Subcutaneous adipose tissue (tissue), 4 donors: ENCODE data around the gene RAD51AP1. TPM values are rescaled to one million over a fixed set of nuclear protein-coding genes. Genes with fewer than 3 reads are reported as not detected.

Experiments
- total RNA-seq, 4 donors: library from RNA; depleted of rRNA; stranded (reverse); fragments of >200 nt; gene quantifications; one replicate each; pipeline ENCODE4 v1.1.0, GENCODE V29; 2016
- TF ChIP-seq, protein P1 (sequence below): fragments of 450-650 bp; IDR thresholded peaks from one replicate; pipeline ENCODE4 v1.5.1; 2016; ENCODE audit warnings: low read depth, mild to moderate bottlenecking, control low read depth, antibody characterized with exemption, moderate library complexity

Gene RAD51AP1
- total RNA-seq, 4 donors from 2014 or later: 0.75 to 7.8 (median 1.5) TPM

DNA sequence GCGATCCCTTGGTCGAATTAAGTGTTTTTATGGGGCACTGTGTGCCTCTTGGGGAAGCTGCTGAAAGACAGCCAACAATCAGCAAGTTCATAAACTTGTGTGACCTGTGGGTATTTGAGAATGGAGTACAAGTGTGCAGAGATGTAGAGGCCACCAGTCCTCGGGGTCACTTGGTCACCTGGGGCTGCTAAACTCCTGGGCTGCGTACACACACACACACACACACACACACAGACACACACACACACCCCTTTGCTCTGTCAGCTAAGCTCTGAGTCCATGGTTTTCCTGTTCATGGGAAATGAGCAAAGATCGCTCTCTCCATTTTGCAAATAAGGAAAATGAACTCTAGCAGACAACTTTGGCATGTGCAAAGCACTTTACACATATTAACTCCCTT is 47.8 kb downstream of the RAD51AP1 start:
- TF ChIP-seq, protein P1, sequence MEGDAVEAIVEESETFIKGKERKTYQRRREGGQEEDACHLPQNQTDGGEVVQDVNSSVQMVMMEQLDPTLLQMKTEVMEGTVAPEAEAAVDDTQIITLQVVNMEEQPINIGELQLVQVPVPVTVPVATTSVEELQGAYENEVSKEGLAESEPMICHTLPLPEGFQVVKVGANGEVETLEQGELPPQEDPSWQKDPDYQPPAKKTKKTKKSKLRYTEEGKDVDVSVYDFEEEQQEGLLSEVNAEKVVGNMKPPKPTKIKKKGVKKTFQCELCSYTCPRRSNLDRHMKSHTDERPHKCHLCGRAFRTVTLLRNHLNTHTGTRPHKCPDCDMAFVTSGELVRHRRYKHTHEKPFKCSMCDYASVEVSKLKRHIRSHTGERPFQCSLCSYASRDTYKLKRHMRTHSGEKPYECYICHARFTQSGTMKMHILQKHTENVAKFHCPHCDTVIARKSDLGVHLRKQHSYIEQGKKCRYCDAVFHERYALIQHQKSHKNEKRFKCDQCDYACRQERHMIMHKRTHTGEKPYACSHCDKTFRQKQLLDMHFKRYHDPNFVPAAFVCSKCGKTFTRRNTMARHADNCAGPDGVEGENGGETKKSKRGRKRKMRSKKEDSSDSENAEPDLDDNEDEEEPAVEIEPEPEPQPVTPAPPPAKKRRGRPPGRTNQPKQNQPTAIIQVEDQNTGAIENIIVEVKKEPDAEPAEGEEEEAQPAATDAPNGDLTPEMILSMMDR: no peak

DNA sequence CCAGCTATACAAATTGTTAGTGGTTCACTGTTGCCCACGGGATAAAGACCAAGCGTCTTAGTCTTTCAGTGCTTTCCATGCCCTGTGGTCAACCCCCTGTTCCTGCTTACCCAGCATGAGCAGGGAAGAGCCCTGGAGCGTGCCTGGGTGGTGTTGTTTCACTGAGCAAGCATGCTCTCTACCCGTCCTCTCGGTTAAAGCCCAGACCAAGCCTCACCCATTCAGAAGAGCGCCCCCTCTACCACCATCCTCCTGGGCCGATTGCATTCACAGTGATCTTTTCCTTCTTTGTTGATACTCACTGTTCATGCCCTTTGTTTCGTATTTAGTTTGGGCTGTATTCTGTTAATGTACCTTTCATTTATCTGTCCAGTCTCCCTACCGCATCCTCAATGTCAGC is 48.4 kb downstream of the RAD51AP1 start:
- TF ChIP-seq, protein P1: no peak

DNA sequence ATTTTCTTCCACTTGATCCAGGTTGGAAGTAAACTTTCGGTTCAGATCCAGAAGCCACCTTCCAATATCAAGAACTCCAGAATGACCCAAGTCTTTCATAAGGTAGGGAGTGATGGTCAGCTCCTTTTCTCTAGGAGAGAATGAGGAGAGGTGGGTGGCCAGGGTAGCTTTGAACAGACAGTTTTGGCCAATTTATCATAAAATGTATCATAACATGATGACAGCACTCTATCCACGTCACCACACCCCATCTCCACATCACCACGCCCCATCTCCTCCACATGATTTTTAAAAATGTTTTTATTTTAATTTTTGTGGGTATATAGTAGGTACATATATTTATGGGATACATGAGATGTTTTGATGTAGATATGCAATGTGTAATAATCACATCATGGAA is 50.2 kb downstream of the RAD51AP1 start:
- TF ChIP-seq, protein P1: no peak

DNA sequence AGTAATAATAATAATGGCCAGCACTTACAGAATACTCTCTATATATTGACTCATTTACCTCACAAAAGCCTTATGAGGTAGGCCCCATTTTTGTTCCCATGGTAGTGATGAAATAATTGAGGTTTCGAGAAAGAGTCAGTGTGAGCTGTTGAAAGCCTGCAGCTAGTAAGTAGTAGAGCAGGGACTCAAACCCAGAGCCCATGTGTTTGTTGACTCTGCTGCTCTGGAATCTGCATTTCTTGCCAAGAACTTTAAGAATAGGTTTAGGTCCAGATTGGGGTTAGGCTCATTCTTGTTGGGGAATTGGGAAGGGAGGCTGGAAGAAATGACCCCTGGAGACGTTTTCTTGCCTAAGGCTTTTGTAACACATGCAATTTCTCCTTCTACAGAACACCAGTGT is 51.3 kb downstream of the RAD51AP1 start:
- TF ChIP-seq, protein P1: no peak

DNA sequence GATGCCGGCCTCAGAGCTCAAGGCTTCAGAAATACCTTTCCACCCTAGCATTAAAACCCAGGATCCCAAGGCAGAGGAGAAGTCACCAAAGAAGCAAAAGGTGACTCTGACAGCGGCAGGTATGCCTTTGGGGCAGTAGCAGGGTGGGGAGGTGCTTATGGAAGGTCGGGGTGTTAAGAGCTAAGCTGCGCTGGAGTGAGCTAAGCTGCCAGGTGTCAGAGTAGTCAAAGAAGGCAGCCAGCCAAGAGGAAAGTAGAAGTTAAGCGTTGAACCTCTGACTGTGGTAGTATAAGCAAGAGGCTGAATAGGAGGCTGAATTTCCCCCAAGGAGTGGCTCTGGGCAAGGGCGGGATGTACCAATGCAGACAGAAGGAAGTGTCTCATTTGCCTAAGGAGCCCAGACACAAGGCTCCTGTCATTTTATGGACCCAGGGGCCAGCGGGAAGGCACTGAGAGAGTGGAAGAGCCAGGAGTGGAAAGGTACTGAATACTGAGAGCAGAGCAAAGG is 52.5 kb downstream of the RAD51AP1 start:
- TF ChIP-seq, protein P1: no peak

DNA sequence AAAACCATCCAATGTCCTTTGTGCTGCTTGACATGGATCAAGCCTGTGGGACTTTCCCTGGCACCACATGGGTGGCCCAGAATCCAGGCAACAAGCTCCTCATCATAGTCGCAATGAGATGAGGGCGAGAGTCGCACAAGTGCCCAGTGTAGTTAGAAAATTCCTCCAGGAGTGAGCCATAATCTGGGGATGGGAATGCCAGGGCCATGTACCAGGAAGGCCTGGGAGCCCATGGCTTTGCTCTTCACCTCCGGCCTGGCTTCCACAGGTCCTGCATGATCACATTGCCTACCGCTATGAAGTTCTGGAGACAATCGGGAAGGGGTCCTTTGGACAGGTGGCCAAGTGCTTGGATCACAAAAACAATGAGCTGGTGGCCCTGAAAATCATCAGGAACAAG is 57.2 kb downstream of the RAD51AP1 start:
- TF ChIP-seq, protein P1: no peak

DNA sequence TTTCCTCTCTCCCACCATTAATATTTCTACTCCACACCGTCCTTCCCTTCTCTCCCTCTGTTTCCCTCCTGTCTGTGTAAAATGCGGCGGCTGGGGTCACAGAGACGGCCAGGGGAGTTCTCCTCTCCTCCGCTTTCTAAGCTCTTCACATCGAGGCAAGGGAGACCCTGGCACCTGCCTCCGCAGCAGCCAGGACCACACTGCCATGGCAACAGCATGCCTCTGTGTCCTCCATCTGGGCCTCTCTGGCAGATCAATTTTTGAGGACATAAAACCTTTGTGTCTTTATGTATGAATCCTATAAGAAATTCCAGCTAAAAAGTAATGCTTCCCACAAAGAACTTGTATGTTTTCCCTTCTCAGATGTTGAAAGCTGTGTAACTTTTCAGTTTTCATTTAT is 64.7 kb downstream of the RAD51AP1 start:
- TF ChIP-seq, protein P1: no peak

DNA sequence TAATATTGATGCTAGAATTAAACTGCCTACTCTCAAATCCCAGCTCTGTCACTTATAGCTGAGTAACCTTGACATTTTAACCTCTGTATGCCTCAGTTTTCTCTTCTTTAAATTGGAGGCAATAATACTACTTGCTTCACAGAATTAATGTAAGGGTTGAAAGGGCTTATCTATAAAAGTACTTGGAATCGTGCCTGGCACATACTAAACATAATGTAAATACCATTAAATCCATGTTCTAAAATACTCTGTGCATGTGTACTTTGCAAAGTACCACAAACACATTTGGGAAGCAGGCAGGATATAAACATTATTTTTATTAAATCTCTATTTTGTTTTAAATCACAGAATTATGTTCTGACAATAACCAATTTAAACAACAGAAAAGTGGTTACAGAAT is 65.3 kb downstream of the RAD51AP1 start:
- TF ChIP-seq, protein P1: no peak
